CD14-positive monocyte (primary cell): Measurements from ENCODE around the gene THSD4. TPM values are rescaled to one million over a fixed set of nuclear protein-coding genes. Genes with fewer than 3 reads are reported as not detected.

Source experiments
- DNase-seq, 3 donors: peaks; one replicate each; pipeline ENCODE4 v3.0.0-alpha.2; 2011 to 2022
- H2AFZ ChIP-seq: 2 replicates; pipeline ENCODE4 v1.6.0; 2012; ENCODE audit warnings: mild to moderate bottlenecking, low read depth, low read length, inconsistent platforms; ENCODE audit not compliant: insufficient read depth, poor library complexity, severe bottlenecking
- H3K27ac ChIP-seq, 2 donors: 1 replicate in 1 of 2; 2 replicates in 1 of 2; pipeline ENCODE4 v1.5.1; 2012 to 2013; ENCODE audit warnings: low read length in 2 of 2, control low read depth in 1 of 2, inconsistent platforms in 1 of 2, low read depth in 1 of 2, mild to moderate bottlenecking in 1 of 2
- H3K27me3 ChIP-seq, 2 donors: one replicate each; pipeline versions ENCODE4 v1.6.0 to v1.6.1; 2011 to 2013; ENCODE audit warnings: low read length in 2 of 2; ENCODE audit not compliant: control insufficient read depth in 2 of 2, insufficient read depth in 2 of 2
- H3K36me3 ChIP-seq, 2 donors: replicated peaks in 1 of 2; 1 replicate in 1 of 2; 2 replicates in 1 of 2; pipeline versions ENCODE4 v1.5.1 to v1.6.1; 2012 to 2013; ENCODE audit warnings: low read length in 2 of 2, control low read depth in 1 of 2, inconsistent platforms in 1 of 2, mild to moderate bottlenecking in 1 of 2; ENCODE audit not compliant: insufficient read depth in 2 of 2, control insufficient read depth in 1 of 2
- H3K4me1 ChIP-seq, 2 donors: 1 replicate in 1 of 2; 2 replicates in 1 of 2; pipeline versions ENCODE4 v1.5.1 to v1.6.1; 2012 to 2013; ENCODE audit warnings: low read length in 2 of 2, control low read depth in 1 of 2, inconsistent platforms in 1 of 2, mild to moderate bottlenecking in 1 of 2, moderate library complexity in 1 of 2; ENCODE audit not compliant: insufficient read depth in 2 of 2, control insufficient read depth in 1 of 2
- H3K4me2 ChIP-seq: replicated peaks from 2 replicates; pipeline ENCODE3; 2012; ENCODE audit warnings: low read length, moderate library complexity, mild to moderate bottlenecking; ENCODE audit not compliant: poor library complexity, severe bottlenecking; ENCODE audit errors: extremely low read depth
- H3K4me3 ChIP-seq, 3 experiments: fragments of 200-600 bp in 1 of 3; sonication (generic) in 1 of 3; replicated peaks in 1 of 3; 1 replicate in 2 of 3; 2 replicates in 1 of 3; pipeline ENCODE4 v1.5.1; 2011 to 2013; ENCODE audit warnings: low read length in 3 of 3, mild to moderate bottlenecking in 3 of 3, control low read depth in 2 of 3, low read depth in 2 of 3, inconsistent platforms in 1 of 3, moderate library complexity in 1 of 3
- H3K79me2 ChIP-seq: 2 replicates; pipeline ENCODE4 v1.6.0; 2012; ENCODE audit warnings: mild to moderate bottlenecking, control low read depth, inconsistent platforms, low read length, moderate library complexity; ENCODE audit not compliant: insufficient read depth
- H3K9ac ChIP-seq: 2 replicates; pipeline ENCODE4 v1.6.0; 2017; ENCODE audit warnings: low read length, mild to moderate bottlenecking; ENCODE audit not compliant: insufficient read depth, poor library complexity, severe bottlenecking
- H3K9me3 ChIP-seq, 2 donors: replicated peaks in 1 of 2; 1 replicate in 1 of 2; 2 replicates in 1 of 2; pipeline versions ENCODE4 v1.5.1 to v1.6.1; 2012 to 2013; ENCODE audit warnings: low read length in 2 of 2, control low read depth in 1 of 2; ENCODE audit not compliant: control insufficient read depth in 1 of 2, insufficient read depth in 1 of 2
- H4K20me1 ChIP-seq: 2 replicates; pipeline ENCODE4 v1.6.0; 2012; ENCODE audit warnings: mild to moderate bottlenecking, low read length, control low read depth, moderate library complexity; ENCODE audit not compliant: insufficient read depth
- H3K27ac Mint-ChIP-seq, 7 donors: one replicate each; pipeline ENCODE4 v1.8.0; 2020; ENCODE audit warnings: mild to moderate bottlenecking in 7 of 7, mixed read lengths in 7 of 7, moderate library complexity in 6 of 7, inconsistent platforms in 2 of 7
- H3K27me3 Mint-ChIP-seq, 3 donors: one replicate each; pipeline ENCODE4 v1.8.0; 2021 to 2022; ENCODE audit warnings: low read depth in 3 of 3, mild to moderate bottlenecking in 3 of 3, mixed read lengths in 3 of 3, moderate library complexity in 3 of 3, inconsistent platforms in 1 of 3
- H3K36me3 Mint-ChIP-seq, 2 donors: one replicate each; pipeline ENCODE4 v1.8.0; 2020; ENCODE audit warnings: mixed read lengths in 2 of 2, inconsistent platforms in 1 of 2, mild to moderate bottlenecking in 1 of 2
- H3K4me1 Mint-ChIP-seq: one replicate; pipeline ENCODE4 v1.8.0; 2020; ENCODE audit warnings: mild to moderate bottlenecking, mixed read lengths
- H3K4me3 Mint-ChIP-seq, 2 donors: one replicate each; pipeline ENCODE4 v1.8.0; 2020; ENCODE audit warnings: mild to moderate bottlenecking in 2 of 2, mixed read lengths in 2 of 2, moderate library complexity in 1 of 2
- H3K9me3 Mint-ChIP-seq, 7 donors: one replicate each; pipeline ENCODE4 v1.8.0; 2020 to 2022; ENCODE audit warnings: mixed read lengths in 7 of 7, mild to moderate bottlenecking in 6 of 7, moderate library complexity in 6 of 7, inconsistent platforms in 2 of 7
- WGBS: methylation state at CpG from one replicate; pipeline ENCODE4 v1.1.5; 2013; ENCODE audit warnings: missing lambda C conversion rate; ENCODE audit not compliant: insufficient coverage; 5-methylcytosine and 5-hydroxymethylcytosine counted together
- intact Hi-C, 2 donors: fragments of 100-400 bp; cut with micrococcal nuclease; formaldehyde crosslinking; loops; one replicate each; pipeline versions ENCODE4 v1.15.0 to v1.15.1; 2023
- polyA plus RNA-seq, 3 donors: library from polyadenylated mRNA; depleted of rRNA in 1 of 3; unstranded in 2 of 3; stranded (reverse) in 1 of 3; fragments of 300-500 nt in 2 of 3; fragments of >200 nt in 1 of 3; fragmentation: Illumina TruSeq in 2 of 3; gene quantifications; 1 replicate in 2 of 3; 2 replicates in 1 of 3; pipeline ENCODE4 v1.2.3, GENCODE V29; 2012 to 2021
- TF ChIP-seq, protein P1 (sequence below): fragments of 200-600 bp; IDR thresholded peaks from one replicate; pipeline ENCODE4 v1.8.0; 2022; ENCODE audit warnings: antibody characterized with exemption, mild to moderate bottlenecking

THSD4 gene
- polyA plus RNA-seq, 3 donors = not detected

DNA sequence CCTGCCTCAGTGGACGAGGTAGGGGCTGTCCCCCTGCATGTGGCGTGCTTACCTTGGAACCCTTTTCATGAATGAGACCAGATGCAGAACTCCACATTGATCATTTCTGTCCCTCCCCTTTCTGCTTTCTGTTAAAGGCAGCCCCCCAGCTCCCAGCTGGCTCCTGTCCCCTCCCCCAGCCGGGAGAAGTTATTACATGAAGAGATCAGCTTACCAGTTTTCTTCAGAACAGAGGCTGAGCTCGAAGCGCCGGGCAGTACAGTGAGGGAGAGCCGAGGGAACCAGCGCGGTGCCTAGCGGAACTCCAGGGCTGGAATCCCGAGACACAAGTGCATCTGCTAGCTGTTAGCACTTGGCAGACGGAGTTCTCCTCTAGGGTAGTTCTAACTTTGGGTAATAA is 431.7 kb downstream of the THSD4 start:
- Mint-ChIP-seq H3K9me3 (peaks cover 0 to 8% (median 3%) of the 10 kb centered on the region in 7 donors), H3K4me3 (no peak overlapping the region), H3K4me1 (no peaks in the 10 kb centered on the region), H3K27me3 (peaks cover 2 to 7% (median 4%) of the 10 kb centered on the region in 3 donors), H3K27ac (no peak overlapping the region), H3K36me3 (no peaks in the 10 kb centered on the region)
- Histone ChIP-seq H4K20me1 (no peaks in the 10 kb centered on the region), H3K4me1 (no peaks in the 10 kb centered on the region), H3K27ac (no peak overlapping the region), H3K4me3 (no peak overlapping the region), H3K4me2 (no peak overlapping the region), H3K36me3 (no peaks in the 10 kb centered on the region), H2AFZ (no peak overlapping the region), H3K9me3 (no peaks in the 10 kb centered on the region), H3K79me2 (no peaks in the 10 kb centered on the region), H3K27me3 (no peaks in the 10 kb centered on the region), H3K9ac (no peak overlapping the region)
- WGBS = 95% methylated on average over 6 of the region's 12 CpGs
- TF ChIP-seq, protein P1, sequence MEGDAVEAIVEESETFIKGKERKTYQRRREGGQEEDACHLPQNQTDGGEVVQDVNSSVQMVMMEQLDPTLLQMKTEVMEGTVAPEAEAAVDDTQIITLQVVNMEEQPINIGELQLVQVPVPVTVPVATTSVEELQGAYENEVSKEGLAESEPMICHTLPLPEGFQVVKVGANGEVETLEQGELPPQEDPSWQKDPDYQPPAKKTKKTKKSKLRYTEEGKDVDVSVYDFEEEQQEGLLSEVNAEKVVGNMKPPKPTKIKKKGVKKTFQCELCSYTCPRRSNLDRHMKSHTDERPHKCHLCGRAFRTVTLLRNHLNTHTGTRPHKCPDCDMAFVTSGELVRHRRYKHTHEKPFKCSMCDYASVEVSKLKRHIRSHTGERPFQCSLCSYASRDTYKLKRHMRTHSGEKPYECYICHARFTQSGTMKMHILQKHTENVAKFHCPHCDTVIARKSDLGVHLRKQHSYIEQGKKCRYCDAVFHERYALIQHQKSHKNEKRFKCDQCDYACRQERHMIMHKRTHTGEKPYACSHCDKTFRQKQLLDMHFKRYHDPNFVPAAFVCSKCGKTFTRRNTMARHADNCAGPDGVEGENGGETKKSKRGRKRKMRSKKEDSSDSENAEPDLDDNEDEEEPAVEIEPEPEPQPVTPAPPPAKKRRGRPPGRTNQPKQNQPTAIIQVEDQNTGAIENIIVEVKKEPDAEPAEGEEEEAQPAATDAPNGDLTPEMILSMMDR = no peak
- intact Hi-C loops = no loop called here
- no peak for DNase-seq

DNA sequence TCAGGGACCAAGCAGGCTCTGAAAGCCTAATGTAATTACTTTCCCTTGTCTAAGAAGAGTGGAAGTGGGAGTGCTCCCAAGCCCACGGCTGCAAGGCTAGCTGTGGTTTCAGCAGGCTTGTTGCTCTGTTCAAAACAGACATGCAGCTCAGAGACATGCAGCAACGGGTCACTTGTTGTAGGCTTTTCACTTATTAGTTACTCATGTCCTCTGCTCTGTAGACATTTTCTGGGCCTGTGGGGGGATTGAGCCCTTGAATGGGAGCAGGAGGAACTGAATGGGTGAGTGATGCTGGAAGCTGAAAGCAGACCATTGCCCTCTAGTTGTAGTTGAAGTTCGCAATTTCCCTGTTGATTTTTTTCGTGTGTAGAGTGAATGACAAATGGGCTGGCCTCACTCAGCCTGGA is 433.1 kb downstream of the THSD4 start:
- Mint-ChIP-seq H3K4me3 (no peak overlapping the region), H3K9me3 (peaks cover 0 to 6% (median 3%) of the 10 kb centered on the region in 7 donors), H3K27ac (no peak overlapping the region), H3K27me3 (peaks cover 2 to 7% (median 4%) of the 10 kb centered on the region in 3 donors), H3K36me3 (no peaks in the 10 kb centered on the region), H3K4me1 (no peaks in the 10 kb centered on the region)
- Histone ChIP-seq H3K4me3 (no peak overlapping the region), H3K27ac (no peak overlapping the region), H3K36me3 (no peaks in the 10 kb centered on the region), H4K20me1 (no peaks in the 10 kb centered on the region), H3K4me1 (no peaks in the 10 kb centered on the region), H3K9me3 (no peaks in the 10 kb centered on the region), H3K27me3 (no peaks in the 10 kb centered on the region), H3K9ac (no peak overlapping the region), H2AFZ (no peak overlapping the region), H3K79me2 (no peaks in the 10 kb centered on the region), H3K4me2 (no peak overlapping the region)
- DNase-seq = no peak
- 44% methylated on average over 3 of the region's 4 CpGs for WGBS
- intact Hi-C loops = no loop called here
- TF ChIP-seq, protein P1 = no peak
